WTC11 (cell line): ENCODE results near the gene ABHD6.

ENCODE experiments used
- CBFB ChIP-seq: sonication (generic); formaldehyde crosslinking; IDR thresholded peaks from 2 replicates; pipeline ENCODE4 v1.8.1; 2022; ENCODE audit warnings: mild to moderate bottlenecking, low read depth, missing genetic modification reagents
- CREB1 ChIP-seq: sonication (generic); formaldehyde crosslinking; IDR thresholded peaks from 2 replicates; pipeline ENCODE4 v1.8.0; 2023; ENCODE audit warnings: mild to moderate bottlenecking, missing genetic modification reagents
- CTCF ChIP-seq: fragments of 200-600 bp; IDR thresholded peaks from 2 replicates; pipeline ENCODE4 v1.8.0; 2022; ENCODE audit warnings: antibody characterized with exemption
- E2F5 ChIP-seq: sonication (generic); formaldehyde crosslinking; IDR thresholded peaks from 2 replicates; pipeline ENCODE4 v1.8.1; 2022; ENCODE audit warnings: mild to moderate bottlenecking, moderate library complexity, missing genetic modification reagents
- ESRRA ChIP-seq: sonication (generic); formaldehyde crosslinking; IDR thresholded peaks from 2 replicates; pipeline ENCODE4 v1.8.1; 2022; ENCODE audit warnings: mild to moderate bottlenecking, missing genetic modification reagents, borderline replicate concordance
- FOXK1 ChIP-seq: sonication (generic); formaldehyde crosslinking; IDR thresholded peaks from 2 replicates; pipeline ENCODE4 v1.8.0; 2022; ENCODE audit warnings: mild to moderate bottlenecking, moderate library complexity, missing genetic modification reagents
- FOXP1 ChIP-seq: sonication (generic); formaldehyde crosslinking; IDR thresholded peaks from 2 replicates; pipeline ENCODE4 v1.8.0; 2022; ENCODE audit warnings: missing genetic modification reagents, mild to moderate bottlenecking, moderate library complexity, borderline replicate concordance
- NFATC4 ChIP-seq: fragments of 250-450 bp; sonication (Bioruptor Pico); IDR thresholded peaks from 2 replicates; pipeline ENCODE4 v1.9.0; 2021; ENCODE audit warnings: mild to moderate bottlenecking
- NR2C2 ChIP-seq: sonication (generic); formaldehyde crosslinking; IDR thresholded peaks from 2 replicates; pipeline ENCODE4 v1.8.0; 2022; ENCODE audit warnings: mild to moderate bottlenecking, missing genetic modification reagents
- STAT6 ChIP-seq: sonication (generic); formaldehyde crosslinking; conservative IDR thresholded peaks from 2 replicates; pipeline ENCODE4 v1.8.1; 2023; ENCODE audit warnings: mild to moderate bottlenecking, low read depth, missing genetic modification reagents, moderate library complexity
- TCF7 ChIP-seq: sonication (generic); formaldehyde crosslinking; IDR thresholded peaks from 2 replicates; pipeline ENCODE4 v1.8.0; 2022; ENCODE audit warnings: mild to moderate bottlenecking, low read depth, missing genetic modification reagents, moderate library complexity
- USF2 ChIP-seq: sonication (generic); formaldehyde crosslinking; IDR thresholded peaks from 2 replicates; pipeline ENCODE4 v1.8.1; 2023; ENCODE audit warnings: mild to moderate bottlenecking, missing genetic modification reagents, moderate library complexity
- ZBTB43 ChIP-seq: sonication (generic); formaldehyde crosslinking; IDR thresholded peaks from 2 replicates; pipeline ENCODE4 v1.8.1; 2023; ENCODE audit warnings: mild to moderate bottlenecking, missing genetic modification reagents
- ZNF396 ChIP-seq: fragments of 250-450 bp; sonication (Bioruptor Pico); IDR thresholded peaks from 2 replicates; pipeline ENCODE4 v1.8.0; 2021; ENCODE audit warnings: mild to moderate bottlenecking, moderate library complexity, borderline replicate concordance

GRCh38 chr3:58308728-58309127 is 71.1 kb downstream of the ABHD6 start:
- TF ChIP-seq CTCF, result no peak
- TF ChIP-seq CREB1 (CRISPR knock-in tag), result no peak
- no peak for TF ChIP-seq ZBTB43 (CRISPR knock-in tag)
- TF ChIP-seq STAT6 (CRISPR knock-in tag), result no peak
- no peak for TF ChIP-seq NR2C2
- no peak for TF ChIP-seq NFATC4 (CRISPR knock-in tag)
- no peak for TF ChIP-seq E2F5 (CRISPR knock-in tag)
- TF ChIP-seq ESRRA, result no peak
- TF ChIP-seq FOXP1, result no peak
- TF ChIP-seq TCF7, result no peak
- TF ChIP-seq USF2 (CRISPR knock-in tag), result no peak
- TF ChIP-seq FOXK1 (CRISPR knock-in tag), result no peak
- no peak for TF ChIP-seq ZNF396 (CRISPR knock-in tag)
- TF ChIP-seq CBFB (CRISPR knock-in tag), result no peak
